HUES6 (cell line): ENCODE data around the gene ALDOB.

Source experiments
- H3K27ac ChIP-seq: 2 replicates; pipeline ENCODE4 v1.7.0; 2013; ENCODE audit warnings: low read depth, mild to moderate bottlenecking, low read length, inconsistent platforms
- H3K27me3 ChIP-seq: 2 replicates; pipeline ENCODE4 v1.6.1; 2013; ENCODE audit warnings: low read length; ENCODE audit not compliant: control insufficient read depth, insufficient read depth
- H3K36me3 ChIP-seq: 2 replicates; pipeline ENCODE4 v1.6.1; 2013; ENCODE audit warnings: low read length; ENCODE audit not compliant: control insufficient read depth, insufficient read depth
- H3K4me1 ChIP-seq: 2 replicates; pipeline ENCODE4 v1.6.1; 2013; ENCODE audit warnings: low read length; ENCODE audit not compliant: control insufficient read depth, insufficient read depth
- H3K4me3 ChIP-seq: 2 replicates; pipeline ENCODE4 v1.5.1; 2013; ENCODE audit warnings: low read depth, low read length
- H3K9ac ChIP-seq: one replicate; pipeline ENCODE4 v1.6.1; 2013; ENCODE audit warnings: mild to moderate bottlenecking, low read length
- H3K9me3 ChIP-seq: 2 replicates; pipeline ENCODE4 v1.6.1; 2013; ENCODE audit warnings: low read depth, low read length; ENCODE audit not compliant: control insufficient read depth, insufficient read depth

ALDOB gene

GRCh38 chr9:101435601-101436079 lies at the start of gene ALDOB:
Gene ALDOB, minus strand, starts transcription at chr9:101435774. Its CDS starts 4,887 bp downstream, at chr9:101430887.
- H3K9ac ChIP-seq: no peak within 1 kb of the TSS
- no peaks in the 10 kb centered on the region for H3K27me3 ChIP-seq
- no peaks in the 10 kb centered on the region for H3K9me3 ChIP-seq
- H3K27ac ChIP-seq: no peak within 1 kb of the TSS
- H3K36me3 ChIP-seq: no peaks in the 10 kb centered on the region
- H3K4me1 ChIP-seq: no peaks in the 10 kb centered on the region
- H3K4me3 ChIP-seq: no peak within 1 kb of the TSS

- H3K9me3 ChIP-seq: no peaks in the 10 kb centered on the region
- no peaks in the 10 kb centered on the region for H3K36me3 ChIP-seq
- peaks cover 10% of the 10 kb centered on the region for H3K4me1 ChIP-seq
- no peak overlapping the region for H3K27ac ChIP-seq
- no peak overlapping the region for H3K9ac ChIP-seq
- H3K27me3 ChIP-seq: peaks cover 16% of the 10 kb centered on the region
- no peak overlapping the region for H3K4me3 ChIP-seq
Measured at GRCh38 chr9:101484046-101484445, 48.5 kb upstream of the ALDOB start.

DNA sequence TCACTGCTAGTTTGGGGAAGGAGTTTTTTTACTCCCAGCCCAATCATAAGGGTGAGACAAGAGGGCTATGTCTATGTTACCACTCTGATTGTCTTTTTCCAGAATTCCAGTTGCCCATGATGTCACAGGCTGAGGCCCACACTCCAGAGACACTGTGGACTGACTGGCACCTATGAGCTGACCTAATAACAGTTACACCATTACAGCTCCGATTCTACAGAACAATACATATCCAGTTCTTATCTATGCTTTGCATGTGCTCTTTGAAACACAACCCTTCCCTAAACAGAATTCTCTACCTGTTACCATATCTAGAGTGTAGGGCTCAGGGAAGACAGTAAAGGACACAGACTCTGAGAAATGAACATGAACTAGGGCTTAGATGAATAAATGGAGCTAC lies 45.7 kb upstream of the ALDOB start:
- no peak overlapping the region for H3K9ac ChIP-seq
- no peak overlapping the region for H3K4me3 ChIP-seq
- H3K27me3 ChIP-seq: peaks cover 4% of the 10 kb centered on the region
- H3K4me1 ChIP-seq: peaks cover 5% of the 10 kb centered on the region
- peaks cover 6% of the 10 kb centered on the region for H3K36me3 ChIP-seq
- H3K9me3 ChIP-seq: no peaks in the 10 kb centered on the region
- H3K27ac ChIP-seq: no peak overlapping the region

DNA sequence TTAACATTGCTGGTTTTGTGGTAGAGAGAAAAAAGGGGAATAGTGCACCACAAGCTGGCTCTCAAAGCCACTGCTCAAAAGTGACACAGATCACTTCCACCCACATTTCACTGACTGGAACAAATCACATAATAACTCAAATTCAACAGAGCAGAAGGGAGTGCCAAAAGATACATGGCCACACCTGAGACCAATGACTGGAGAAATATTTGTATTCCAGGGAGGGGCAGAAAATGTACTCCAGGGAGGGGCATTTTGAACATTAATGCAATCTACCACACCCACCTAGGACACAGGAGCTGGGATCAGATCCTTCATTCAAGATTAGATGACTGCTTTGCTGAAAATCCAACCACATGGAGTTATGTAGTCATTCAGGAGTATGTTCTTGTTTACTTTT lies 44.8 kb upstream of the ALDOB start:
- peaks cover 5% of the 10 kb centered on the region for H3K4me1 ChIP-seq
- H3K9ac ChIP-seq: no peak overlapping the region
- no peaks in the 10 kb centered on the region for H3K9me3 ChIP-seq
- peaks cover 15% of the 10 kb centered on the region for H3K36me3 ChIP-seq
- H3K27ac ChIP-seq: no peak overlapping the region
- H3K4me3 ChIP-seq: no peak overlapping the region
- H3K27me3 ChIP-seq: no peaks in the 10 kb centered on the region

GRCh38 chr9:101479338-101480030 lies 43.9 kb upstream of the ALDOB start:
- H3K4me1 ChIP-seq: peaks cover 5% of the 10 kb centered on the region; the same call in 1 of the 2 replicates
- peaks cover 19% of the 10 kb centered on the region for H3K36me3 ChIP-seq
- no peaks in the 10 kb centered on the region for H3K27me3 ChIP-seq
- H3K9ac ChIP-seq: no peak overlapping the region
- no peaks in the 10 kb centered on the region for H3K9me3 ChIP-seq
- no peak overlapping the region for H3K27ac ChIP-seq
- no peak overlapping the region for H3K4me3 ChIP-seq

GRCh38 chr9:101478906-101479305 lies 43.3 kb upstream of the ALDOB start:
- H3K36me3 ChIP-seq: peaks cover 21% of the 10 kb centered on the region
- no peaks in the 10 kb centered on the region for H3K9me3 ChIP-seq
- no peak overlapping the region for H3K27ac ChIP-seq
- no peak overlapping the region for H3K4me3 ChIP-seq
- H3K27me3 ChIP-seq: no peaks in the 10 kb centered on the region
- no peak overlapping the region for H3K9ac ChIP-seq
- H3K4me1 ChIP-seq: peaks cover 5% of the 10 kb centered on the region; the same call in 1 of the 2 replicates

GRCh38 chr9:101478444-101478843 lies 42.9 kb upstream of the ALDOB start:
- Histone ChIP-seq H3K27ac (no peak overlapping the region), H3K36me3 (peaks cover 21% of the 10 kb centered on the region), H3K4me3 (no peak overlapping the region), H3K9me3 (no peaks in the 10 kb centered on the region), H3K27me3 (no peaks in the 10 kb centered on the region), H3K4me1 (peaks cover 5% of the 10 kb centered on the region; the same call in 1 of the 2 replicates), H3K9ac (no peak overlapping the region)

- H3K36me3 ChIP-seq: peaks cover 21% of the 10 kb centered on the region
- peaks cover 5% of the 10 kb centered on the region; the same call in 1 of the 2 replicates for H3K4me1 ChIP-seq
Measured at GRCh38 chr9:101477736-101478135, 42.2 kb upstream of the ALDOB start.

DNA sequence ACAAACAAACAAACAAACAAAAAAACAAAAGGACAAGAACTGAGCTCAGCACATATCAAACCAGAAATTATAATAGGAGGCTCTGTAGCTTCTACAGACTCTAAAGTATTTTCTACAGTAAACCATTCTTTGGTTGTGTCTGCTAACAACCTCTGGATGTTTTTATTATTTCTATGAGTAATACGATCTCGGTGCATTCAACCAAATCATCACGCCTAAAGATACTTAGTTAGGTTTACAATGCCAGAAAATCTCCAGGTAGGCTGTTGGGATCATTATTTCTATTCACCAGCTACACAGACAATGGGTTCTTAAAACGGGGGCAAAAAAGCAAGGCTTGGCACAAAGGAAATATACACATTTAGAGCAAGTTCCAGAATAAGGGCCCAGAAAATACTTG lies 41.6 kb upstream of the ALDOB start:
- Histone ChIP-seq H3K36me3 (peaks cover 21% of the 10 kb centered on the region), H3K27me3 (no peaks in the 10 kb centered on the region), H3K9ac (no peak overlapping the region), H3K9me3 (no peaks in the 10 kb centered on the region), H3K4me1 (peaks cover 5% of the 10 kb centered on the region; the same call in 1 of the 2 replicates), H3K4me3 (no peak overlapping the region), H3K27ac (no peak overlapping the region)

More at GRCh38 chr9:101477736-101478135, 42.2 kb upstream of the ALDOB start:
- Histone ChIP-seq H3K9me3 (no peaks in the 10 kb centered on the region), H3K9ac (no peak overlapping the region), H3K27ac (no peak overlapping the region), H3K4me3 (no peak overlapping the region), H3K27me3 (no peaks in the 10 kb centered on the region)

DNA sequence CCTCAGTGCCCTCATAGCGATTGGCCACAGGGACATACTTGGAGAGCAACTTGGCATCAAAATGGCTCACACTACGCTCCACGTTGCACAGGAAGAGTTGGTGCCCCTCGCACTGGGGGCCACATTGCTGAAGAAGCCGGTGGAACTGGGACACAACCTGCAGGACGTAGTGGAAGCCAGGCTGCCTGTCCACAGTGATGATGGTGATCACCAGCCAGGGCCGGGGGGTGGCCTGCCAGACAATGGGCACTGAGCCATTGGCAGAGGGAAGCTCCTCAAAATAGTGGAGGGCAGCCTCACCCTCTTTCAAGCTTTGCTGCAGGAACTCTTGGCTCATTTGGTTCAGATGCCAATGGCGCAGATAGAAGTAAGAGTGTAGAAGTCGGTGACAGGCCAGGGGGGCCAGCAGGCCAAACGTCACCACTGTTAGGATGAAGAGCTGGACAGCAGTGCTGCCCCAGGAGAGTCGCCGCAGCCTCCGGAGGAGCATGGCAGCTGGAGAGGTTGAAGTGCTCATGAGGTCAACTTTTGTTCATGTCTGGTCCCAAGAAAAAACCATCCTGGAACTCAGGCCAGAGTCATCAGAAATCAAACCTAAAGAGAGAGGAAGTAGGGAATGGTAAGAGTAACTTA lies 41.1 kb upstream of the ALDOB start:
- H3K4me3 ChIP-seq: no peak overlapping the region
- H3K27me3 ChIP-seq: no peaks in the 10 kb centered on the region
- H3K36me3 ChIP-seq: peaks cover 21% of the 10 kb centered on the region
- no peak overlapping the region for H3K9ac ChIP-seq
- H3K4me1 ChIP-seq: peaks cover 5% of the 10 kb centered on the region; the same call in 1 of the 2 replicates
- no peak overlapping the region for H3K27ac ChIP-seq
- no peaks in the 10 kb centered on the region for H3K9me3 ChIP-seq

DNA sequence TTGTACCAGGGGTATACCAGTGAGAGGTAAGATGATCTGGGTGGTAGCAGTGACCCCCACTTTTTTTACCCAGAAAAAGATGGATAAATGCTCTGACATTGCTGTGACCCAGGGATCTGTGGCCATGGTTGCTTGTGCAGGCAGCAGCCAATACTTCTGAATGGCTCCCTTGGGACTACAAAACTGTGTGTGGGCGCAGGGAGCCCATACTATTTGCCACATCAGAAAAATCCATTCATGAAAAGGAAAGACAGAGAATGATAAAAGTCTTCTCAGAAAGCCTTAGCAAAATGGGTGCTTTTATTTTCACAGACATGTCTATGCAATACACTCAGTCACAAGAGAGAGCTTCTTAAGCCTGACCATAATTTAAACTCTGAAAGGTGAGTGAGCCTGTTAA lies 37.3 kb upstream of the ALDOB start:
- Histone ChIP-seq H3K4me1 (peaks cover 8% of the 10 kb centered on the region), H3K9ac (no peak overlapping the region), H3K36me3 (peaks cover 21% of the 10 kb centered on the region), H3K27ac (no peak overlapping the region), H3K27me3 (no peaks in the 10 kb centered on the region), H3K4me3 (no peak overlapping the region), H3K9me3 (no peaks in the 10 kb centered on the region)
